Stimulated activated CD4-positive, alpha-beta T cell treated with anti-CD3 and anti-CD28 coated beads, TNF-alpha, amount 100 ng/mL, for 1 hour (primary cell): Measurements from ENCODE around the gene POLE3.
"Not testable (repeated sequence)": the region's sequence is repeated elsewhere in the genome, so short reads cannot be mapped to it uniquely, and the experiment has no call there.

Source experiments
- DNase-seq, 3 donors: peaks; one replicate each; pipeline ENCODE4 v3.0.0-alpha.2; 2020; ENCODE audit warnings: low read depth in 3 of 3, low spot score in 1 of 3

Gene POLE3

GRCh38 chr9:113406353-113406752 is 4.1 kb downstream of the POLE3 start:
- not testable (repeated sequence) for DNase-seq

- no peak for DNase-seq
Measured at GRCh38 chr9:113403646-113404045, 6.8 kb downstream of the POLE3 start.

GRCh38 chr9:113401027-113401792 is 9.3 kb downstream of the POLE3 start, which contains the start of gene ALAD:
ALAD (minus strand) TSS chr9:113401284; CDS start chr9:113393559, 7,725 bp downstream.
- peak; percentile 98 to 99 (median 99) for DNase-seq

- no peak for DNase-seq
Measured at GRCh38 chr9:113399646-113400200, 10.8 kb downstream of the POLE3 start.

GRCh38 chr9:113398796-113399195 is 11.7 kb downstream of the POLE3 start:
- DNase-seq = no peak

GRCh38 chr9:113397203-113397631 is 13.3 kb downstream of the POLE3 start:
- no peak for DNase-seq

- no peak for DNase-seq
Measured at GRCh38 chr9:113395000-113395861, 15.2 kb downstream of the POLE3 start.

- no peak for DNase-seq
Measured at GRCh38 chr9:113393281-113393680, 17.2 kb downstream of the POLE3 start.

- no peak for DNase-seq
Measured at GRCh38 chr9:113391917-113392316, 18.6 kb downstream of the POLE3 start.

- DNase-seq = no peak
Measured at GRCh38 chr9:113390192-113390960, 20.1 kb downstream of the POLE3 start.

GRCh38 chr9:113389451-113389850 is 21.0 kb downstream of the POLE3 start:
- no peak for DNase-seq

GRCh38 chr9:113388833-113389232 is 21.6 kb downstream of the POLE3 start:
- no peak for DNase-seq

- no peak for DNase-seq
Measured at GRCh38 chr9:113387560-113388230, 22.8 kb downstream of the POLE3 start.

GRCh38 chr9:113386571-113387393 is 23.7 kb downstream of the POLE3 start:
- DNase-seq = no peak

GRCh38 chr9:113381909-113382411 is 28.5 kb downstream of the POLE3 start:
- DNase-seq = no peak

- DNase-seq = not testable (repeated sequence)
Measured at GRCh38 chr9:113381441-113381840, 29.0 kb downstream of the POLE3 start.

GRCh38 chr9:113380869-113381378 is 29.6 kb downstream of the POLE3 start:
- no peak for DNase-seq

- not testable (repeated sequence) for DNase-seq
Measured at GRCh38 chr9:113379829-113380210, 30.7 kb downstream of the POLE3 start.
